HG02943 (cell line): ENCODE results near the gene RAP1GAP2.
"Not testable (repeated sequence)": the region's sequence is repeated elsewhere in the genome, so short reads cannot be mapped to it uniquely, and the experiment has no call there.

Source experiments
- ATAC-seq: cut with Tn5 transposase; IDR thresholded peaks from one replicate; pipeline ENCODE4 v1.9.1; 2021; ENCODE audit warnings: mild to moderate bottlenecking, low read depth, moderate library complexity; ENCODE audit not compliant: unreplicated experiment

Gene RAP1GAP2

GRCh38 chr17:2963332-2964027 lies 167.2 kb downstream of the RAP1GAP2 start:
- no peak for ATAC-seq

- no peak for ATAC-seq
These were observed 167.8 kb downstream of the RAP1GAP2 start for GRCh38 chr17:2964028-2964356.

- no peak for ATAC-seq
These were observed 168.1 kb downstream of the RAP1GAP2 start for GRCh38 chr17:2964370-2964769.

- no peak for ATAC-seq
These were observed 168.6 kb downstream of the RAP1GAP2 start for GRCh38 chr17:2964831-2965230.

GRCh38 chr17:2965621-2966595 lies 169.7 kb downstream of the RAP1GAP2 start:
- ATAC-seq: no peak

- ATAC-seq: no peak
These were observed 171.3 kb downstream of the RAP1GAP2 start for GRCh38 chr17:2967515-2967914.

- ATAC-seq: no peak
These were observed 175.6 kb downstream of the RAP1GAP2 start for GRCh38 chr17:2971851-2972250.

GRCh38 chr17:2972749-2973148 lies 176.5 kb downstream of the RAP1GAP2 start:
- no peak for ATAC-seq

GRCh38 chr17:2974347-2974746 lies 178.1 kb downstream of the RAP1GAP2 start:
- no peak for ATAC-seq

- ATAC-seq: no peak
These were observed 179.3 kb downstream of the RAP1GAP2 start for GRCh38 chr17:2975469-2975958.

- ATAC-seq: no peak
These were observed 180.9 kb downstream of the RAP1GAP2 start for GRCh38 chr17:2977157-2977556.

GRCh38 chr17:2978116-2978515 lies 181.9 kb downstream of the RAP1GAP2 start:
- ATAC-seq: no peak

- no peak for ATAC-seq
These were observed 182.8 kb downstream of the RAP1GAP2 start for GRCh38 chr17:2978991-2979390.

- no peak for ATAC-seq
These were observed 184.1 kb downstream of the RAP1GAP2 start for GRCh38 chr17:2980211-2980903.

GRCh38 chr17:2980904-2981246 lies 184.6 kb downstream of the RAP1GAP2 start:
- ATAC-seq: no peak

GRCh38 chr17:2981325-2981724 lies 185.1 kb downstream of the RAP1GAP2 start:
- no peak for ATAC-seq

- ATAC-seq: no peak
These were observed 186.6 kb downstream of the RAP1GAP2 start for GRCh38 chr17:2982854-2983253.

- no peak for ATAC-seq
These were observed 187.0 kb downstream of the RAP1GAP2 start for GRCh38 chr17:2983255-2983654.

- ATAC-seq: no peak
These were observed 189.1 kb downstream of the RAP1GAP2 start for GRCh38 chr17:2985318-2985717.

- ATAC-seq: no peak
These were observed 190.7 kb downstream of the RAP1GAP2 start for GRCh38 chr17:2986925-2987324.

- ATAC-seq: not testable (repeated sequence)
These were observed 193.2 kb downstream of the RAP1GAP2 start for GRCh38 chr17:2989396-2989795.
